Endothelial cell of umbilical vein (primary cell): Measurements from ENCODE around the gene RBPJ.

Source experiments
- CTCF ChIP-seq, 2 donors: IDR thresholded peaks; 1 replicate in 1 of 2; 2 replicates in 1 of 2; pipeline ENCODE4 v1.5.1; 2011; ENCODE audit warnings: low read length in 2 of 2, mild to moderate bottlenecking in 2 of 2, moderate library complexity in 2 of 2, control low read depth in 1 of 2, inconsistent platforms in 1 of 2, low read depth in 1 of 2; ENCODE audit not compliant: insufficient read depth in 1 of 2; ENCODE audit errors: extremely low read depth in 1 of 2
- EZH2 ChIP-seq: IDR thresholded peaks from 2 replicates; pipeline ENCODE4 v1.6.1; 2012; ENCODE audit warnings: borderline replicate concordance, low read depth, mild to moderate bottlenecking, moderate library complexity, low read length, inconsistent platforms; ENCODE audit not compliant: severe bottlenecking
- FOS ChIP-seq: IDR thresholded peaks from 2 replicates; pipeline ENCODE4 v1.6.1; 2011; ENCODE audit warnings: mild to moderate bottlenecking, low read length, moderate library complexity, borderline replicate concordance; ENCODE audit not compliant: insufficient read depth
- JUN ChIP-seq: IDR thresholded peaks from 2 replicates; pipeline ENCODE4 v1.6.1; 2011; ENCODE audit warnings: borderline replicate concordance, low read depth; ENCODE audit not compliant: insufficient read length, insufficient read depth
- MYC ChIP-seq: IDR thresholded peaks from one replicate; pipeline ENCODE4 v1.6.1; 2011; ENCODE audit warnings: mild to moderate bottlenecking, low read depth, low read length
- POLR2A ChIP-seq: IDR thresholded peaks from 2 replicates; pipeline ENCODE4 v1.6.1; 2012; ENCODE audit warnings: low read depth, mild to moderate bottlenecking, control low read depth, low read length
- TF ChIP-seq, protein P1 (sequence below): IDR thresholded peaks from 2 replicates; pipeline ENCODE4 v1.6.1; 2011; ENCODE audit not compliant: insufficient read depth, insufficient read length

DNA sequence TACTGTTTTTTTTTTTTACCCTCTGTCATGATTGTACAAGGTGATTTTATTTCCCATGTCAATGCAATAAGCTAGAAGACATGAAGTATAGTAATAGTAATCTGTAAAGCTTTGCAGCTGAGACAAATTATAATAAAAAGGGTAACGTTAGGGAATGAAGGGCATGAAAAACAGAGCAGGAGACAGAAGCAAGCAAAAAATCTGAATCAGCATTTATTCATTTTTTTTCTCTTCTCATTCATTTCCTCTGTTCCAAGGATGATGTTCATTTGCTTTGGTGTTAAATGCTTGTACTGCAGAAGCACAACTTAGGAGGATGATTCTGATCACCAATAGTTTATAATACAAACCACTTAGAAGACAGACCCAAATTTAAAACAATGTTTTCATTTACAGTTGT, 105.1 kb downstream of the RBPJ start:
- no peak for TF ChIP-seq CTCF (IDR thresholded peaks at IDR 0.05; ENCODE audit: extremely low read depth in 1 of 2, insufficient read depth in 1 of 2, low read depth in 1 of 2, low read length in 2 of 2)
- TF ChIP-seq POLR2A = no peak
- TF ChIP-seq FOS = no peak
- no peak for TF ChIP-seq EZH2
- TF ChIP-seq, protein P1, sequence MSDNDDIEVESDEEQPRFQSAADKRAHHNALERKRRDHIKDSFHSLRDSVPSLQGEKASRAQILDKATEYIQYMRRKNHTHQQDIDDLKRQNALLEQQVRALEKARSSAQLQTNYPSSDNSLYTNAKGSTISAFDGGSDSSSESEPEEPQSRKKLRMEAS = no peak
- TF ChIP-seq JUN = no peak
- no peak for TF ChIP-seq MYC
